ENCODE results near the gene MBTPS2. TPM values are rescaled to one million over a fixed set of nuclear protein-coding genes. Genes with fewer than 3 reads are reported as not detected.

MBTPS2 gene
- total and polyA plus RNA-seq, 9 of the 15 experiments (the other 6 are each of a cell fraction or from before 2014, with no cell fraction given): 2.3 to 18.7 (median 4.0) TPM

DNA sequence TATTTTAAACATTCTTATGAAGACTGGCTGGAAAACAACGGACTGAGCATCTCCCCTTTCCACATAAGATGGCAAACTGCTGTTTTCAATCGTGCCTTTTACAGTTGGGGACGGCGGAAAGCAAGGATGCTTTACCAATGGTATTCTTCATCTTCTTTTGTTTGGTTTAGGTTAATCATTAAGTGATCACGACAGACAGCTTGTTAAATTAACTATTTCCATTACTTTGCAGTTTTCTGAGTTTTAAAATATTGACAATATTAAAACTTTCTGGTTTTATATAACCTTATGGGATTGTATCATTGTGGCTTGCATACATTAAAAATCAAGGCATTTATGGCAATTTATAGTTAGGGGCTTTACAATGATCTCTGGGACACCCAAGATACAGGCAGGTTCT lies 3.8 kb downstream of the MBTPS2 start:
- POLR2A ChIA-PET: no interaction called here
- FAIRE-seq (no peak), ATAC-seq (no peak), DNase-seq (ENCODE audit: extremely low read depth in 1 of 4, low spot score in 3 of 4) (no peak)
- Histone ChIP-seq H2AFZ (ENCODE audit: low read depth, low read length) (no peak overlapping the region), H3K27me3 (ENCODE audit: control insufficient read depth in 2 of 2, insufficient read depth in 2 of 2, low read length in 2 of 2) (no peaks in the 10 kb centered on the region), H3K4me1 (replicated peaks in 1 of 2; ENCODE audit: control insufficient read depth in 2 of 2, insufficient read depth in 2 of 2, low read length in 2 of 2) (no peaks in the 10 kb centered on the region), H3K27ac (ENCODE audit: extremely low read depth, low read depth, low read length) (no peak overlapping the region), H3K9ac (ENCODE audit: insufficient read depth in 1 of 2, low read depth in 2 of 2, low read length in 2 of 2) (no peak overlapping the region), H3K36me3 (ENCODE audit: control insufficient read depth, insufficient read depth, low read length) (peaks cover 30% of the 10 kb centered on the region; the same call in 1 of the 3 replicates), H3K79me2 (ENCODE audit: control insufficient read depth, insufficient read depth, low read length) (peaks cover 17% of the 10 kb centered on the region), H3K9me1 (ENCODE audit: control insufficient read depth, insufficient read depth, low read length) (no peaks in the 10 kb centered on the region), H3K4me3 (no peak overlapping the region), H3K4me2 (ENCODE audit: insufficient read depth, low read length) (no peak overlapping the region), H3K9me3 (replicated peaks; ENCODE audit: control insufficient read depth, insufficient read depth, low read depth, low read length) (no peaks in the 10 kb centered on the region), H4K20me1 (replicated peaks; ENCODE audit: control insufficient read depth, insufficient read depth, low read length) (no peaks in the 10 kb centered on the region)
- BruUV-seq (replicated peaks): no TSS peak
- 88% methylated on average over 4 of the region's 5 CpGs for WGBS (ENCODE audit: insufficient coverage, low coverage, missing lambda C conversion rate)
- no peak for TF ChIP-seq SUPT5H (IDR thresholded peaks at IDR 0.05)
- TF ChIP-seq PPARD (CRISPR knock-in tag; IDR thresholded peaks at IDR 0.05): no peak
- TF ChIP-seq, protein P1, sequence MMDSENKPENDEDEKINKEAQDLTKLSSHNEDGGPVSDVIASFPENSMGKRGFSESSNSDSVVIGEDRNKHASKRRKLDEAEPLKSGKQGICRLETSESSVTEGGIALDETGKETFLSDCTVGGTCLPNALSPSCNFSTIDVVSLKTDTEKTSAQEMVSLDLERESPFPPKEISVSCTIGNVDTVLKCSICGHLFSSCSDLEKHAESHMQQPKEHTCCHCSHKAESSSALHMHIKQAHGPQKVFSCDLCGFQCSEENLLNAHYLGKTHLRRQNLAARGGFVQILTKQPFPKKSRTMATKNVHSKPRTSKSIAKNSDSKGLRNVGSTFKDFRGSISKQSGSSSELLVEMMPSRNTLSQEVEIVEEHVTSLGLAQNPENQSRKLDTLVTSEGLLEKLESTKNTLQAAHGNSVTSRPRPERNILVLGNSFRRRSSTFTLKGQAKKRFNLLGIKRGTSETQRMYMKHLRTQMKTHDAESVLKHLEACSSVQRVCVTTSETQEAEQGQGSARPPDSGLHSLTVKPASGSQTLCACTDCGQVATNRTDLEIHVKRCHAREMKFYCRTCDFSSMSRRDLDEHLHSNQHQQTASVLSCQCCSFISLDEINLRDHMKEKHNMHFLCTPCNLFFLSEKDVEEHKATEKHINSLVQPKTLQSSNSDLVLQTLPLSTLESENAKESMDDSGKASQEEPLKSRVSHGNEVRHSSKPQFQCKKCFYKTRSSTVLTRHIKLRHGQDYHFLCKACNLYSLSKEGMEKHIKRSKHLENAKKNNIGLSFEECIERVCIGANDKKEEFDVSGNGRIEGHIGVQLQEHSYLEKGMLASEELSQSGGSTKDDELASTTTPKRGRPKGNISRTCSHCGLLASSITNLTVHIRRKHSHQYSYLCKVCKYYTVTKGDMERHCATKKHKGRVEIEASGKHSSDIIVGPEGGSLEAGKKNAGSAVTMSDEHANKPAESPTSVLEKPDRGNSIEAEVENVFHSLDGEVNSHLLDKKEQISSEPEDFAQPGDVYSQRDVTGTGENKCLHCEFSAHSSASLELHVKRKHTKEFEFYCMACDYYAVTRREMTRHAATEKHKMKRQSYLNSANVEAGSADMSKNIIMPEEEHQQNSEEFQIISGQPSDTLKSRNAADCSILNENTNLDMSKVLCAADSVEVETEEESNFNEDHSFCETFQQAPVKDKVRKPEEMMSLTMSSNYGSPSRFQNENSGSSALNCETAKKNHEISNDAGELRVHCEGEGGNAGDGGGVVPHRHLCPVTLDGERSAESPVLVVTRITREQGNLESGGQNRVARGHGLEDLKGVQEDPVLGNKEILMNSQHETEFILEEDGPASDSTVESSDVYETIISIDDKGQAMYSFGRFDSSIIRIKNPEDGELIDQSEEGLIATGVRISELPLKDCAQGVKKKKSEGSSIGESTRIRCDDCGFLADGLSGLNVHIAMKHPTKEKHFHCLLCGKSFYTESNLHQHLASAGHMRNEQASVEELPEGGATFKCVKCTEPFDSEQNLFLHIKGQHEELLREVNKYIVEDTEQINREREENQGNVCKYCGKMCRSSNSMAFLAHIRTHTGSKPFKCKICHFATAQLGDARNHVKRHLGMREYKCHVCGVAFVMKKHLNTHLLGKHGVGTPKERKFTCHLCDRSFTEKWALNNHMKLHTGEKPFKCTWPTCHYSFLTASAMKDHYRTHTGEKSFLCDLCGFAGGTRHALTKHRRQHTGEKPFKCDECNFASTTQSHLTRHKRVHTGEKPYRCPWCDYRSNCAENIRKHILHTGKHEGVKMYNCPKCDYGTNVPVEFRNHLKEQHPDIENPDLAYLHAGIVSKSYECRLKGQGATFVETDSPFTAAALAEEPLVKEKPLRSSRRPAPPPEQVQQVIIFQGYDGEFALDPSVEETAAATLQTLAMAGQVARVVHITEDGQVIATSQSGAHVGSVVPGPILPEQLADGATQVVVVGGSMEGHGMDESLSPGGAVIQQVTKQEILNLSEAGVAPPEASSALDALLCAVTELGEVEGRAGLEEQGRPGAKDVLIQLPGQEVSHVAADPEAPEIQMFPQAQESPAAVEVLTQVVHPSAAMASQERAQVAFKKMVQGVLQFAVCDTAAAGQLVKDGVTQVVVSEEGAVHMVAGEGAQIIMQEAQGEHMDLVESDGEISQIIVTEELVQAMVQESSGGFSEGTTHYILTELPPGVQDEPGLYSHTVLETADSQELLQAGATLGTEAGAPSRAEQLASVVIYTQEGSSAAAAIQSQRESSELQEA (IDR thresholded peaks at IDR 0.05; ENCODE audit: low read depth): no peak
- TF ChIP-seq, protein P2, sequence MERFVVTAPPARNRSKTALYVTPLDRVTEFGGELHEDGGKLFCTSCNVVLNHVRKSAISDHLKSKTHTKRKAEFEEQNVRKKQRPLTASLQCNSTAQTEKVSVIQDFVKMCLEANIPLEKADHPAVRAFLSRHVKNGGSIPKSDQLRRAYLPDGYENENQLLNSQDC (CRISPR knock-in tag; IDR thresholded peaks at IDR 0.05): no peak
- no peak for TF ChIP-seq PHF8 (IDR thresholded peaks at IDR 0.05; ENCODE audit: borderline replicate concordance, low read length)
- TF ChIP-seq, protein P3, sequence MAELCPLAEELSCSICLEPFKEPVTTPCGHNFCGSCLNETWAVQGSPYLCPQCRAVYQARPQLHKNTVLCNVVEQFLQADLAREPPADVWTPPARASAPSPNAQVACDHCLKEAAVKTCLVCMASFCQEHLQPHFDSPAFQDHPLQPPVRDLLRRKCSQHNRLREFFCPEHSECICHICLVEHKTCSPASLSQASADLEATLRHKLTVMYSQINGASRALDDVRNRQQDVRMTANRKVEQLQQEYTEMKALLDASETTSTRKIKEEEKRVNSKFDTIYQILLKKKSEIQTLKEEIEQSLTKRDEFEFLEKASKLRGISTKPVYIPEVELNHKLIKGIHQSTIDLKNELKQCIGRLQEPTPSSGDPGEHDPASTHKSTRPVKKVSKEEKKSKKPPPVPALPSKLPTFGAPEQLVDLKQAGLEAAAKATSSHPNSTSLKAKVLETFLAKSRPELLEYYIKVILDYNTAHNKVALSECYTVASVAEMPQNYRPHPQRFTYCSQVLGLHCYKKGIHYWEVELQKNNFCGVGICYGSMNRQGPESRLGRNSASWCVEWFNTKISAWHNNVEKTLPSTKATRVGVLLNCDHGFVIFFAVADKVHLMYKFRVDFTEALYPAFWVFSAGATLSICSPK (IDR thresholded peaks at IDR 0.05; ENCODE audit: borderline replicate concordance): no peak
- no peak for TF ChIP-seq ADNP (tag; IDR thresholded peaks at IDR 0.05)
- no peak for TF ChIP-seq GATAD2A (IDR thresholded peaks at IDR 0.05)
- in situ Hi-C loops (cut with MboI): no loop called here
- CTCF ChIA-PET (ENCODE audit: low intra/inter-chr PET ratio): no interaction called here
- intact Hi-C loops (cut with micrococcal nuclease): no loop called here

Data from K562 (cell line).